Putamen (tissue), 1 donor: Measurements from ENCODE around the gene FZD2.

ENCODE experiments used
- DNase-seq: peaks from one replicate; pipeline ENCODE4 v3.0.0-alpha.2; 2016; ENCODE audit warnings: low spot score

FZD2 gene

GRCh38 chr17:44607836-44608690, 50.8 kb downstream of the FZD2 start:
- no peak for DNase-seq

DNA sequence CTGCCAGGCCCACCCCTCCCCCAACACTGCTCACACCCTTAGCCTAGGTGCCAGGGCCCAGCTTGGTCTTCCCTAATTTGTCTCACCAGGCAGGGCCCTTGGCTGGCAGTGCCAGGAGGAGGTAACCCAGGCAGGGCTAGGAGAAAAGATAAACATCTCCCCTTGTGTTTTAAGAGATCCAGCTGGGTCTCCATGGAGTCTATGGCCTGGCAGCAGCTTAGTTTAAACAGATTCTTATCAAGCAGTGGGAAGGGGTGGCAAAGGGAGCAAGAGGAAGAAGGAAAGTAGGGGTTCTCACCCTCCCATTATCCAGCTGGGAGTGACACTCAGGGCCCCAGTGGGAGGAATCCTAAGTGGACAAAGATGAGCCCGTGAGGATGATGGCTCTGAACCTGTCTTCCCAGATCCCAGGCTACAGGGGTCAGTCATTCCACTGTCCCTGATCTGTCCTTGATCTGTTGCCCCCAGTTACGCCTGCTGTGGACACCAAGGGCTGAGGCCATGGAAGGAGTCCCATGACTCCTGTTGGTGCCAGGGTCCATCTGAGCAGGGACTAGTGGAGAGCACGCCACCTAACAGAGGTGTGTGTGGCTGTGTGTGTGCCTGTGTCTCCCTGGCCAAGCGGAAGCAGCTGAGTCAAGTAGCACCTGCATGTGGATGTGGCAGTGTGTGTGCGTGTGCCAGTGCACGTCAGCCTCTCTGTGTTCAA, 51.6 kb downstream of the FZD2 start:
- no peak for DNase-seq

GRCh38 chr17:44610331-44610730, 53.0 kb downstream of the FZD2 start:
- DNase-seq: no peak
